ENCODE results near the gene MACROD2. TPM values are rescaled to one million over a fixed set of nuclear protein-coding genes. Genes with fewer than 3 reads are reported as not detected.

MACROD2 gene
- total RNA-seq, 1 experiment from 2014 or later = 0.24 TPM

DNA sequence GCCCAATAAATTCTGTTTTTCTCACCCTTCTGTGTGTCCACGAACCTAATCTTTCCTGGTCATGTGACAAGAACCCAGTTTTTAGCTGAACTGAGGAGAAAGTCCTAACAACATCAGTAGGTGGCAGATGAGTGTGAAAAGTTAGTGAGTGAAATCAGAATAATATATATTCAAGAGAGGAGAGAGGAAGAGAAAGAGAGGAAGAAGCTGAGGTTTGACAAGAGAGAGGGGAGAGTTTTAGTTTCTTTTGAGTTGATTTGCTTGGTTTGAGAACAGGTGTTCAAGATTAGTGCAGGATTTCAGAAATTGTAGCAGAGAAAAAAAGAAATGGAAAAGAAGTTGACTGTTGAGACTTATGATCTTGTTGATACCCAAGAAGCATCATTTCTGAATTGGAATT lies 1272.6 kb downstream of the MACROD2 start:
- DNase-seq (ENCODE audit: low read depth) = no peak

DNA sequence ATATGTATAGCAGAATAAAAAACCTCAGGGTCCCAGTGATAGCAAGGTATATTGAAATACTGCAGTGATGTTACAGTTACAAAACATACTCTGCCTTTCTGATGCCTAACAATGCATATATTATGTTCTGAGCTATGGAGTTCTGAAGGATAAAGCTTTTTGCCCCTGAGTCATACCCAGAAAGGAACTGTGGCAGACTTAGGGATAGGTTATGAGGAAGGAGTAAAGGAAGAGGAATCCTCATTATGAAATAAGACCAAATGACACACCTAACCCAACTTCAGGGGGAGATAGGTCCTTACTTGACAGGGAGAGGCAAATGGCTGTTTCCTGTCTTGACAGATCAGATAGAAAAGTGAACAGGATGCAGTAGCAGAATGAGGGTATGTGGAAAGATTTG lies 1282.7 kb downstream of the MACROD2 start:
- DNase-seq (ENCODE audit: low read depth) = no peak

DNA sequence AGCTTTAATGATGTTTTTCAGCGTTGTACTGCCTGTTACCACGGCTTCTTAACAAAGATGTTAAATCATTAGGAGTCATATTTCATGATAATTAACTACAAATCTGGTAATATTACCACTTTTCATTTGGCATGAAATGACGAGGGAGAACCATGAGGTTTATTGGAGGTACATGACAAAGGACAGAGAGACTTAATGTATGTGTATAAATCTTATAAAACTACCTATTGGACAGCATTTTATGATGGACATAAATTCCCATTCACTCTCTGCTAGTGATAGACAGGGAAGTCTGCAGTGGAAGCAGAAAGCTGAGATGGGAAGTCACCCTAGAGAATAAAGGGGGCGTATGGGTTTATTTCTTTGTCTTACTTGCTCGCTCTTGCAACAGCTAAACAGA lies 1292.0 kb downstream of the MACROD2 start:
- no peak for DNase-seq (ENCODE audit: low read depth)

DNA sequence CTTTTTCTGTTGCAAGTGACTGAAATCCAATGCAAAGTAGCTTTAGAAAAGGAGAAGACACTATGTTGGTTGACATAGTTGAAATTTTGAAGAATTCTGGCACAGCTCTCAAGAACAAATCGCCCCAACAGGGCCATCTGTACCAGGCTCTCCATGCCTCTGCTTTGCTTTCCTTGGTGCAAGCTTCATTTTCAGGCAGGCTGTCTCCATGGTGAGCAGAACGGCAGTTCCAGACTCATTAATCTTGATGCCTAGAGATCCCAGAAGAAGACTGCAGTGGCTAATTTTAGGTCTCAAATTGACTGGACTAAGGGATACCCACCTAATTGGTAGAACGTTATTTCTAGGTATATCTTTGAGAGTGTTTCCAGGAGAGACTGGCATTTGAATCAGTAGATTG lies 1292.8 kb downstream of the MACROD2 start:
- no peak for DNase-seq (ENCODE audit: low read depth)

DNA sequence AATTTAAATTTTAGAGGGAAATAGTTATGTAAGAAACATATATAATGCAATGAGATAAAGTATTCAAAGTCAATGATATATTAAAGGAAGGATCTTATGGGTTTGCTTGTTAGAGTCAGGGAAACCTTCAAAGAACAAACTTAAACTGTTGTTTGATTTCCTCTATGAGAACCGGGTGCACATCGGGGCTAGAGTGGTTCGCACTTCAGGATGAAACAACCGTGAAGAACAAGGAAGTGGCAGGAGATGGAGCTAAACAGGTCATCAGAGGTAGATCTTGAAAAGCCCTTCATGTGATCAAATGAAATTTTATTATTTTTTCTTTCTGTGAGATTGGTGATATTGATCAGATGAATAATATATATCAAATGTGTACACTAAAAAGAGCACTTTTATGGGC lies 1294.0 kb downstream of the MACROD2 start:
- DNase-seq (ENCODE audit: low read depth) = no peak

DNA sequence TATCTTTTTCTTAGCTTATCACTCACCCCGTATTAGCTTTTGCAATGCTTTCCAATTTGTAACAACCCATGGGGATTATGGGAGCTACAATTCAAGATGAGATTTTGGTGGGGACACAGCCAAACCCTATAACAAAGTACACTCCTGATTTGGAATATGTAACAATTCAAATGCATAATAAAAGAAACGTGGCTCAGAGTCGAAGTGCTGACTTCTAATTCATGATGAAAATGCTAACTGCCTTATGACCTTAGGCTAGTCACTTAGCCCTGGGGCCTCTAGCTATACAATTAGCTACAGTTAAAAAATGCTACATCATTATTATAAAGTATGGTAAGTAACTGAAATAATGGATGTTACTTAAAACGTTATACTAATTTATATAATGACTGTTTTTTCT lies 1297.1 kb downstream of the MACROD2 start:
- no peak for DNase-seq (ENCODE audit: low read depth)

DNA sequence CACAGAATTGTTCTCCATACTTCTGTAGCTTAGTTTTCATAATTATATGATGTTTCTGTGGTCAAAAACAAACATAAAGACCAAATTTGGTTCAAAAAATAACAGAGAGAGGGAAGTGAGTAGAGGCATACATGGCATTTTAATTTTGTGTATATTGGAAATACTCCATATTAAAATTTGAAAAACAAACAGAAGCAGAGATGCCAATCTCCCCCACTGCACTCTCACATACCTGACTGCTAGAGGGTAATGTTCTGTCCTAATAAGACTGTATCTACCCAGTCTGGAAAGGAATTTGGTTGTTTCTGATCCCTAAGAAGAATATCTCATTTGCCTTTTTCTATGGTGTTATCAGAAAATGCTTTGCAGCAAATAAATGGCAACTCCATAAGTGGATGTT lies 1301.1 kb downstream of the MACROD2 start:
- DNase-seq (ENCODE audit: low read depth) = no peak

DNA sequence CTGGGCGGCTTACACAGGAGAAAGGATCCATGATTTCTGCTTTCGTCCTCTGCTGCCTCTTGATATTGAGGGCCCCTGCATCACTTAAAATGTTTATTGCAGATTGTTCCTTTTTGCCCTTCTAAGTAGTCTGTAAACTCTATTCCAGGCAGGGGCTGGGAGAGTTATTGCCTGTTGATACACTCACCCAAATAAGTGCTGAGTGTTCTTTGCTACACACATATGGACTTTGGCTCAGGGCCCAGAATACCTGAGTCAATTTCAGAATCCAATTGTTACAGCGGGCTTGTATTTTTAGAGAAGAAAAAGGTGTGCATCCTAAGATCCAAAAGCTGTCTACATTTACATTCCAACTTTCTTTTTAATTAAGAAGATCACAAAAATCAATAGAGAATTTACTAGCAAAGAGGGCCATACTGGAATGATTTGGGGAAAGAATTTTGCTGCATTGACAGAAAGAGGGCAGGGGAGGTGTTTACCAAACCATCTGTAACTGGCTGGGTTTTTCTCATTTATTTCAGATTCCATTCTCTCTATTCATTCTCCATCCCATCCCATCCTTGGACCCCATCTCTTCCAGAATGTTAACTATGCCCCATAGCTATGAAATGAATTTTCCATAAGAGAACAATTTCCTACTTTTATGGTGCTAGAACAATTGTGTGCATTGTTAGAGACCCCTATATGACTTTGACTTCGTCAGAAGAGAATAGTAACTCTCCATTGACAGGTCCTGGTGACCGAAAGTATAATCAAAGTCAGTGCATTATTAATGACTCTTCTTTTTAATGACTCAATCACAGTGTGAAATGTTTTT lies 1302.0 kb downstream of the MACROD2 start:
- no peak for DNase-seq (ENCODE audit: low read depth)

DNA sequence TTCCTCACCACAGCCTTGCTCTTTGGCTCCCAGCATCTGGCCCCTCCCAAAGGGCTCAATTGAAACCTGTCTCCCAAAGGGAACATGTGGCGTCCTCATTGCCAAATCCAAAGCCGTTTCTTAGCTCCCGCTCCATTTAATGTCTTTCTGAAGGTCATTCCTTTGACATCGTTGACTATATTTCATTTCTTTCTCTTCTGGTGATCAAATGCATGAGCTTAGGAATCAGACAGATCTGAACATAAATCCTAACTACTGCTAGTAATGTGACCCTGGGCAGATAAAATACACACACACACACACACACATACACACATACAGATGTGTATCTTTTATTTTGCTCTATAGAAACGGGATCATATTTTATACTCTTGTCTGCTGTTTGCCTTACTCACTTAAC lies 1306.8 kb downstream of the MACROD2 start:
- DNase-seq (ENCODE audit: low read depth) = no peak

DNA sequence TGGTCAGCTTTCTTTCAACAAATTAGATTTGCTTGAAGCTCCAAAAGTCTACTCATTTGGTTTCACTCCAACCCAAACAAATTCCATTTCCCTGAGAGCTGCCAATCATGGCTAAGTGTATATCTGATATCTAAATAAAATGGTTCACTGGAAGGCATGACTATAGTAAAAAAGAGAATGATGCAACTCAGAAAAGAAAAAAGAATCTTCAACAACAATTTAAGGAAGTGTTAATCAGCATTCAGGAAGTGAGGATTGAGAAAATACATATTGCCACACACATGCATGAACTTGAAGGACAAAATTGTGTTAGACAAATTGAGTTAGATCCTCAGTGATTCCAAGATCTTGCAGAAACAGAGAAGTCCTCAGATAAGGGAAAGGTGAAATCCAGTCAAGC lies 1315.0 kb downstream of the MACROD2 start:
- DNase-seq (ENCODE audit: low read depth) = no peak

DNA sequence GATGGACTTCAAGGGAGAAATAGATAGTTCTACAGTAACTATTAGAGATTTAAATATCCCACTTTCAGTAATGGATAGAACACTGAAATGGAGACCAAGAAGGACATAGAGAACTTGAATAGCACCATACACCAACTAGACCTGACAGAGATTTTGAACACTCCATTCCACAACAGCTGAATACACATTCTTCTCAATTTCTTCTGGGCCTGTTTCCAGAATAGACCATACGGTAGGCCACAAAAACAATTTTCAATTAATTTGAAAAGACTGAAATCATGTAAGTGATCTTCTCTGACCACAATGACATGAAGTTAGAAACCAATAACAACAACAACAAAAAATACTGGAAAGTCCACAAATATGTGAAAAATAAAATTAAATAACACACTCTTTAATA lies 1321.2 kb downstream of the MACROD2 start:
- peak; percentile 2 for DNase-seq (ENCODE audit: low read depth)

DNA sequence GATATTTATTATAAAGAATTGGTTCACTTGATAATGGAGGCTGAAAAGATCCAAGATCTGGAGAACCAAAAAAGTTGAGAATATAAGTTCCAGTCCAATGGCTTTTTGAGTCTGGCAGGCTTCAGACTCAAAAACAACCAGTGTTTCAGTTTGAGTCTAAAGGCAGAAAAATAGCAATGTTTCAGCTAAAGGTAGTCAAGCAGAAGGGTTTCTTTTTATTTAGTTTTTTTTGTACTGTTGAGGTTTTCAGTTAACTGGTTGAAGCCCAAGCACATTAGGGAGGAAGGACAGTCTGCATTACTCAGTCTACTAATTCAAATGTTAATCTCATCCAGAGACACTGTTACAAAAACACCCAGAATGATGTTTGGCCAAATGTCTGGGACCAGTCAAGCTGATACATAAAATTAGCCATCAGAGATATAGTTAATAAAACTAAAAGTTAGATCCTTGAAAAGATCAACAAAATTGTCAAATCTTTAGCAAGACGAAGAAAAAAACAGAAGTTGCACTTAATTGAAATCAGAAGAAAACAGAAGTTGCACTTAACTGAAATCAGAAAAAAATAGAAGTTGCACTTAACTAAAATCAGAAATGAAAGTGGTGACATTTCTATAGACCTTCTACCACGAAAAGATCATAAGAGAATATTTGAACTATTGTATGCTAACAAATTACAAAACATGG lies 1322.4 kb downstream of the MACROD2 start:
- DNase-seq (ENCODE audit: low read depth) = no peak

DNA sequence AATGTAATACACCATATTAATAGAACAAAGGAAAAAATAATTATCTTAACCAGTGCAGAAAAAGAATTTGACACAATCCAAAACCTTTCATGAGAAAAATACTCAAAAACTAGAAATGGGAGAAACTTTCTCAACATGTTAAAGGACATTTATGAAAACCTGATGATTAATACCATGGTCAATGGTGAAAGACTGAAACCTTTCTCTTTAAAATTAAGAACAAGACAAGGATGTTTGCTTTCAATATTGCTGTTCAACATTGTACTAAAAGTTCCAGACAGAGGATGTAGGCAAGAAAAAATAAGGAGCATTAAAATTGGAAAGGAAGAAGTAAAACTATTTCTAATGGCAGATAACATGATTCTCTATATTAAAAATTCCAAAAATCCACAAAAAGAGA lies 1323.4 kb downstream of the MACROD2 start:
- DNase-seq (ENCODE audit: low read depth) = no peak

DNA sequence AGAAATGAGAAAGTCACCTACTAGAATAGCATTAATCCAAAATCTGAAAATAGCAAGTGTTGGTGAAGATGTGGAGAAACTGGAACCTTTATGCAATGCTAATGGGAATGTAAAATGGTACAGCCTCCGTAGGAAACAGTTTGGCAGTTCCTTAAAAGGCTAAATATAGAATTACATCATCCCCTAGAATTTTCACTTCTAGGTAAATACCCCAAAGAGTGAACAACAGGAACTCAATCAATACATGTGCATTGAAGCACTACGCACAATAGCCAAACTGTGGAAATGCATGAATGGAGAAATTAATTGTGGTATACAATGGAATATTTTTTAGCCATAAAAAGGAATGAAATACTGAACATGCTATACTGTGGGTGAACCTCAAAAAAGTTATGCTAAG lies 1324.1 kb downstream of the MACROD2 start:
- no peak for DNase-seq (ENCODE audit: low read depth)

DNA sequence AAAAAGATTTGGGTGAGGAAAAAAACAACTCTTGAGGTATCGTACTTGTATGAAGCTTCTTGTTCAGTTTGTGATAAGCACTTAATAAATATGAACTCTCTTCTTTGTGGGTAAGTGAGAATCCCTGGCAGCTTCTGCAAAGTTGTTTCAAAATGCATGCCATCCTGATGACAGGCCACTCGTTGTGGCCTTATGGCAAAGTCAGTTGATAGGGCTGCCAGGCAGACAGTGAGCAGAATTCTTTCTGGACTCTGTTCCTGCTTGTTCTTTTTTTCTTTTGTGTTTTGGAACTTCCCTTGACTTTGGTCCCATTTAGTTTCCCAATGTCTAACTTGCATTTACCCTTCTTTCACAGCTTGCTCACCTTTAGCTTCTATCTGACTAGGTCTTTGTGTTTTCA lies 1325.6 kb downstream of the MACROD2 start:
- DNase-seq (ENCODE audit: low read depth) = peak; percentile 17

DNA sequence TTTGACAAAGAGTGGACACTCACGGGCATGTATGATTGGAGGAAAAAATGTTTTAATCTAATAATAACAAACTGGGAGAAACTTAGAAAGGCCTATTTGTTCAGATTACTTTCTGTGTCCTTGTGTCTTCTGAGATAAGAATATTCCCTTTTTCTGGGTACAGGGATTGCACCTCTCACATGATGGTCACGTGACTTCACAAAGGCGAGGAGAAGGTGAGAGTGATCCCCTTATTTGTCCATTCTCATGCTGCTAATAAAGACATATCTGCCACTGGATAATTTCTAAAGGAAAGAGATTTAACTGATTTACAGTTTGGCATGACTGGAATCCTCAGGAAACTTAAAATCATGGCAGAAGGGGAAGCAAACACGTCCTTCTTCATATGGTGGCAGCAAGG lies 1331.8 kb downstream of the MACROD2 start:
- no peak for DNase-seq (ENCODE audit: low read depth)

DNA sequence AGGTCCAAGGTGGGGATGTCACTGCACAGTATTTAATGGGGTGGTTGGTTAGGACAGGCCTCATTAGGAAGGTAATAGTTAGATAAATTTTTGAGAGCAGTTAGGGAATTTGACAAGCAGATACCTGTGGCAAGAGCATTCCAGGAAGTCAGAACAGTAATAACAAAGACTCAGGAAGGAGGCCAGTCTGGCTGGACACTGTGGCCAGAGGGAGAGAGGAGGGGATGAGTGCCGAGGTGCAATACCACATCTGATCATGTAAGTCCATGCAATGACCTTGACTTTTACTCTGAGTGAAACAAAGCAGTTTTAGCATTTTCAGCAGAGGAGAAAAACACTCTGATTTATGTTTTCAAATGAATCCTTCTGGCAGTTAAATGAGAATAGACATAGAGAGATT lies 1332.8 kb downstream of the MACROD2 start:
- DNase-seq (ENCODE audit: low read depth) = no peak

DNA sequence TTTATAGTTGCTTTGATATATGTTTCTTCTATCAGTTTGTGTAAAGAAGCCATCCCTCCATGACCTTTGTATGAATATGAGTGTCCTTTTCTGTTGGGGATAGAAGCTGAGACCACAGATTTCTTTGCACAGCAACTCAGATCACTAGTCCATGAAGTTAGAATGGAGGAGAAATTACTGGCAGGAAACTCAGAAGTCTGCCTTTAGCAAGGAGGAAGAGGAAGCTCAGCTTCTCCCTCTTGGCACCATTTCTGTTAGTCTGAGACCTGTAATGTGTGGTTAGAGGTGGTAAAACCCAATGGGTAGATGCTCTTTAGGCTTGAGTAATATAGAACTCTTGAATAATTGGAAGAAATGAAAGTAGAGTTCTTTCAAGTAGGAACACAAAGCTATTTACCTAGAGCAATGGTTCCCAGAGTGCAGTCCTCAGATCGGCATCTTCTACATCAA lies 1337.4 kb downstream of the MACROD2 start:
- no peak for DNase-seq (ENCODE audit: low read depth)

DNA sequence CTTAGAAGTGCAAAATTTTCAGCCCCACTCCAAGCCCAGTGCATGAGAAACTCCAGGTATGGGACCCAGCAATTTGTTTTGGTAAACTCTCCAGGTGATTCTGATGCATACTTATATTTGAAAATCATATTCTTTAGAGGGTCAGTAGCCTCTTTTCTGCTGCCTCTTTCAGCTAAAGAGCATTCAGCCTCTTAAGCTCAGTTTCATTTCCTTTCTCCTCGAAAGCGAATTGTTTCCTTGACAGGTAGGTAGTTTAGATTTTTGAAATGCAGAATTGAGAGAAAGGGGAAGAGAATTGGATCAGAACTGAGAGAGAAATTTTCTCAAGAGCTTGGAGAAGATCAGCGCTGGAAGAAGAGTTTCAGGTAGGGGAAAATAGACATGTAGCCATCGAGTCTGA lies 1337.9 kb downstream of the MACROD2 start:
- no peak for DNase-seq (ENCODE audit: low read depth)

DNA sequence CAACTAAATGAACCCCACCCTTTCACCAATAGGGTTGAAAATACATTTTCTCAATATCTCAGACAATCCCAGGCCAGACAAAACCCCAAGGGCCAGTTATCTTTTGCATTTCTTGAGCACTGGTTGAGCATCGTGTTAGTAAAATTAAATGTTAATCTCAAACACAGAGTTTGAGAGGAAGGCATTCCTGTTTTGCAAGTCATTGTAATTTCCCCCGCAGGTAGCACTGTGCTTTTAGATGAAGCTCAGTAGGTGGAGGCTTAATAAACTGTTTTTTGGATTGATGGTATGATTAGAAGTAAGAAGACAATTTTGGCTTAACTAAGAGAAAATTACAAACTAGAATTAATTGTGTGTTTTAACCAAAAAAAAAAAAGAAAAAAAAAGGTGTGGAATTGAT lies 1340.7 kb downstream of the MACROD2 start:
- no peak for DNase-seq (ENCODE audit: low read depth)

DNA sequence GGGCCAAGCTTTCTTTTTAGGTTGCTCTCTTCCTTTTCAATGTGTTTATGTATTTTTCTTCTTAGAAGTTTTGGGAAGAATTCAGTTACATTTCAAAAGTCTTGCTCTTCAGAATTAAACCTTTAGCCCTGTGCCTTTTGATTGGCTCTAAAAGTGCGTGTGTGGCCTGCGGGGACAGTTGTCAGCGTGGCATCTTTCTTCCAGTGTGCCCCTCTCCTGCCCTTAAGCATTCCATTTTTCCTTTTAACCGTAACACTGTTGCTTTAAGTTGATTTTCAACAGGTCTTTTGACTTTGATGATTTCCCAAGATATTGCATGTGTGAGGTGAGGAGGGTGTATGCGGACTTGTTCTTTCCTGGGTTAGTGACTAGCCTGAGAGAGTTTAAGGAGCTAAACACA lies 1341.2 kb downstream of the MACROD2 start:
- no peak for DNase-seq (ENCODE audit: low read depth)

DNA sequence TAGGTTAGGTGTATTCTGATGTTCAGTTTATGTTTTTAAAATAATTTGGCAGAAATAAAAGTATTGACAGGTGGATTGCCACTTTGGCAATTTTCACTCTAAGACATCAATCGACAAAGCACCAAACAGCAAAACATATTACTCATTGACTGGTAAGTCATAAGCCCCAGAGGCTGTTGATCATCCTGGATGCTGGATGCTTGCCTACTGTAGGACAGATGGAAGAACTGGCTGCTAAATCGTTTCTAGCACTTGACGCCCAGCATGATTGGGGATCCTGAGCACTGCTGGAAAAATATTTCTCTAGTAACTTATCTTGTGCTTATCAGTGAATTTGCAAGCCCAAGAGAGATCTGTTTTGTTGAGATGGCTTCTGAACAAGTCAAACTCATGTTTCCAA lies 1343.9 kb downstream of the MACROD2 start:
- DNase-seq (ENCODE audit: low read depth) = no peak

DNA sequence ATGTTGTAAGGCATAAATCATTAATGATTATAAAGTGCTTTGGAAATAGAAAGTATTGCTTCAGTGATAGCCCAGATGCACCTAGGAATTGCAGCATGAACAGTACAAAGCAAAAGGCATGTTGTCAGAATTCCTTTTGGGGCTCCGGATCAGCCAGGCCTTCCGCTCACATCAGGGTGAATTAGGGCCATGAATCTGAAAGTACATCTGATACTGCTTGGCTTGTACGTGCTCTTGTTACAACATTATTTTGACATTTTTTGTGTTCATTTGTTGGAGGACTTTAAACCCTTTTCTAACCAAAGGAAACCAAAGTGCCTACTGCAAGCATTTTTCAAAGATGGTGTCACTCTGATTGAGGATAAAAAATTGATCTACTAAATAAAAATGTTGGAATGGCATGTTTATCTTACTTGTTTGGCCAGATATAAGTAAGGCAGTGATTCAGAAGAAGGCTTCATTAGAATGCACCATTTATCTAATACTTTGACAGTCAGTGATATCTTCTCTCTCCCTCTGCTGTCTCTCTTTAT lies 1347.7 kb downstream of the MACROD2 start:
- no peak for DNase-seq (ENCODE audit: low read depth)

Measured in RPMI7951 (cell line).